Measurements from ENCODE around the gene GPR132. TPM values are rescaled to one million over a fixed set of nuclear protein-coding genes. Genes with fewer than 3 reads are reported as not detected.
A peak's percentile ranks its signal among the peaks of the same experiment; 100 is the strongest.
"Not testable (repeated sequence)": the region's sequence is repeated elsewhere in the genome, so short reads cannot be mapped to it uniquely, and the experiment has no call there.

GPR132 gene
- total and polyA plus RNA-seq, 2 donors: 5.9 to 7.4 TPM

GRCh38 chr14:105087963-105088811 is 23.0 kb upstream of the GPR132 start:
- DNase-seq (ENCODE audit: low read depth in 6 of 9, low spot score in 9 of 9): no peak
- Histone ChIP-seq H3K27ac (ENCODE audit: low read depth in 1 of 2, low read length in 1 of 2) (no peak overlapping the region), H3K27me3 (ENCODE audit: control insufficient read depth in 2 of 2, insufficient read depth in 1 of 2, low read length in 1 of 2) (peaks cover 40 to 87% of the 10 kb centered on the region in 2 donors), H3K4me3 (ENCODE audit: low read length in 2 of 2) (no peak overlapping the region), H3K9me3 (ENCODE audit: control insufficient read depth in 2 of 2, insufficient read depth in 1 of 2, low read length in 1 of 2) (peaks cover 0 to 11% of the 10 kb centered on the region in 2 donors), H3K4me1 (ENCODE audit: control insufficient read depth in 2 of 2, insufficient read depth in 2 of 2, low read length in 2 of 2) (peaks cover 4 to 24% of the 10 kb centered on the region in 2 donors), H3K36me3 (ENCODE audit: control insufficient read depth in 2 of 2, insufficient read depth in 2 of 2, low read length in 1 of 2) (no peaks in the 10 kb centered on the region)
- 41% methylated on average over 44 of the region's 44 CpGs for WGBS

- Histone ChIP-seq H3K4me1 (ENCODE audit: control insufficient read depth in 2 of 2, insufficient read depth in 2 of 2, low read length in 2 of 2) (peaks cover 4 to 19% of the 10 kb centered on the region in 2 donors), H3K27ac (ENCODE audit: low read depth in 1 of 2, low read length in 1 of 2) (peak overlapping the region in 1 of 2 donors; percentile 53), H3K4me3 (ENCODE audit: low read length in 2 of 2) (peak overlapping the region; percentile 35 to 38), H3K36me3 (ENCODE audit: control insufficient read depth in 2 of 2, insufficient read depth in 2 of 2, low read length in 1 of 2) (no peaks in the 10 kb centered on the region), H3K9me3 (ENCODE audit: control insufficient read depth in 2 of 2, insufficient read depth in 1 of 2, low read length in 1 of 2) (peaks cover 0 to 11% of the 10 kb centered on the region in 2 donors), H3K27me3 (ENCODE audit: control insufficient read depth in 2 of 2, insufficient read depth in 1 of 2, low read length in 1 of 2) (peaks cover 36 to 81% of the 10 kb centered on the region in 2 donors)
- WGBS: 3% methylated on average over 60 of the region's 60 CpGs
- DNase-seq (ENCODE audit: low read depth in 6 of 9, low spot score in 9 of 9): no peak
Observed at GRCh38 chr14:105087308-105087962, 22.2 kb upstream of the GPR132 start.

- Histone ChIP-seq H3K27ac (ENCODE audit: low read depth in 1 of 2, low read length in 1 of 2) (peak overlapping the region in 1 of 2 donors; percentile 53), H3K4me1 (ENCODE audit: control insufficient read depth in 2 of 2, insufficient read depth in 2 of 2, low read length in 2 of 2) (peaks cover 4 to 14% of the 10 kb centered on the region in 2 donors), H3K36me3 (ENCODE audit: control insufficient read depth in 2 of 2, insufficient read depth in 2 of 2, low read length in 1 of 2) (no peaks in the 10 kb centered on the region), H3K9me3 (ENCODE audit: control insufficient read depth in 2 of 2, insufficient read depth in 1 of 2, low read length in 1 of 2) (peaks cover 0 to 11% of the 10 kb centered on the region in 2 donors), H3K27me3 (ENCODE audit: control insufficient read depth in 2 of 2, insufficient read depth in 1 of 2, low read length in 1 of 2) (peaks cover 35 to 75% of the 10 kb centered on the region in 2 donors), H3K4me3 (ENCODE audit: low read length in 2 of 2) (peak overlapping the region; percentile 35 to 38)
- peak in 5 of 9 donors; percentile 33 to 80 (median 70) for DNase-seq (ENCODE audit: low read depth in 6 of 9, low spot score in 9 of 9)
- WGBS: under 1% methylated on average over 45 of the region's 45 CpGs
Observed at GRCh38 chr14:105086833-105087307, 21.6 kb upstream of the GPR132 start.

GRCh38 chr14:105085766-105086165 is 20.5 kb upstream of the GPR132 start:
- DNase-seq (ENCODE audit: low read depth in 6 of 9, low spot score in 9 of 9): no peak
- WGBS: 86% methylated on average over 5 of the region's 5 CpGs
- Histone ChIP-seq H3K4me3 (ENCODE audit: low read length in 2 of 2) (no peak overlapping the region), H3K9me3 (ENCODE audit: control insufficient read depth in 2 of 2, insufficient read depth in 1 of 2, low read length in 1 of 2) (peaks cover 0 to 11% of the 10 kb centered on the region in 2 donors), H3K4me1 (ENCODE audit: control insufficient read depth in 2 of 2, insufficient read depth in 2 of 2, low read length in 2 of 2) (peaks cover 4 to 14% of the 10 kb centered on the region in 2 donors), H3K27ac (ENCODE audit: low read depth in 1 of 2, low read length in 1 of 2) (no peak overlapping the region), H3K36me3 (ENCODE audit: control insufficient read depth in 2 of 2, insufficient read depth in 2 of 2, low read length in 1 of 2) (no peaks in the 10 kb centered on the region), H3K27me3 (ENCODE audit: control insufficient read depth in 2 of 2, insufficient read depth in 1 of 2, low read length in 1 of 2) (peaks cover 35 to 64% of the 10 kb centered on the region in 2 donors)

GRCh38 chr14:105084741-105085571 is 19.7 kb upstream of the GPR132 start:
- Histone ChIP-seq H3K36me3 (ENCODE audit: control insufficient read depth in 2 of 2, insufficient read depth in 2 of 2, low read length in 1 of 2) (no peaks in the 10 kb centered on the region), H3K9me3 (ENCODE audit: control insufficient read depth in 2 of 2, insufficient read depth in 1 of 2, low read length in 1 of 2) (peaks cover 0 to 14% of the 10 kb centered on the region in 2 donors), H3K27ac (ENCODE audit: low read depth in 1 of 2, low read length in 1 of 2) (no peak overlapping the region), H3K27me3 (ENCODE audit: control insufficient read depth in 2 of 2, insufficient read depth in 1 of 2, low read length in 1 of 2) (peaks cover 33 to 56% of the 10 kb centered on the region in 2 donors), H3K4me3 (ENCODE audit: low read length in 2 of 2) (no peak overlapping the region), H3K4me1 (ENCODE audit: control insufficient read depth in 2 of 2, insufficient read depth in 2 of 2, low read length in 2 of 2) (peaks cover 4 to 12% of the 10 kb centered on the region in 2 donors)
- no peak for DNase-seq (ENCODE audit: low read depth in 6 of 9, low spot score in 9 of 9)
- WGBS: 98% methylated on average over 14 of the region's 14 CpGs

- H3K4me3 ChIP-seq (ENCODE audit: low read length in 2 of 2): no peak overlapping the region
- no peaks in the 10 kb centered on the region for H3K36me3 ChIP-seq (ENCODE audit: control insufficient read depth in 2 of 2, insufficient read depth in 2 of 2, low read length in 1 of 2)
- no peak overlapping the region for H3K27ac ChIP-seq (ENCODE audit: low read depth in 1 of 2, low read length in 1 of 2)
- peaks cover 0 to 16% of the 10 kb centered on the region in 2 donors for H3K9me3 ChIP-seq (ENCODE audit: control insufficient read depth in 2 of 2, insufficient read depth in 1 of 2, low read length in 1 of 2)
- peaks cover 4 to 12% of the 10 kb centered on the region in 2 donors for H3K4me1 ChIP-seq (ENCODE audit: control insufficient read depth in 2 of 2, insufficient read depth in 2 of 2, low read length in 2 of 2)
- peaks cover 30 to 47% of the 10 kb centered on the region in 2 donors for H3K27me3 ChIP-seq (ENCODE audit: control insufficient read depth in 2 of 2, insufficient read depth in 1 of 2, low read length in 1 of 2)
- 89% methylated on average over 4 of the region's 4 CpGs for WGBS
- DNase-seq (ENCODE audit: low read depth in 6 of 9, low spot score in 9 of 9): no peak
Observed at GRCh38 chr14:105083926-105084685, 18.9 kb upstream of the GPR132 start.

GRCh38 chr14:105082703-105083102 is 17.5 kb upstream of the GPR132 start:
- no peak for DNase-seq (ENCODE audit: low read depth in 6 of 9, low spot score in 9 of 9)
- peaks cover 0 to 9% of the 10 kb centered on the region in 2 donors for H3K9me3 ChIP-seq (ENCODE audit: control insufficient read depth in 2 of 2, insufficient read depth in 1 of 2, low read length in 1 of 2)
- H3K27me3 ChIP-seq (ENCODE audit: control insufficient read depth in 2 of 2, insufficient read depth in 1 of 2, low read length in 1 of 2): peaks cover 18 to 33% of the 10 kb centered on the region in 2 donors
- H3K27ac ChIP-seq (ENCODE audit: low read depth in 1 of 2, low read length in 1 of 2): no peak overlapping the region
- H3K4me1 ChIP-seq (ENCODE audit: control insufficient read depth in 2 of 2, insufficient read depth in 2 of 2, low read length in 2 of 2): peaks cover 4 to 7% of the 10 kb centered on the region in 2 donors
- 95% methylated on average over 1 of the region's 1 CpG for WGBS
- H3K4me3 ChIP-seq (ENCODE audit: low read length in 2 of 2): no peak overlapping the region
- H3K36me3 ChIP-seq (ENCODE audit: control insufficient read depth in 2 of 2, insufficient read depth in 2 of 2, low read length in 1 of 2): no peaks in the 10 kb centered on the region

GRCh38 chr14:105081473-105081872 is 16.2 kb upstream of the GPR132 start:
- 93% methylated on average over 8 of the region's 8 CpGs for WGBS
- H3K27ac ChIP-seq (ENCODE audit: low read depth in 1 of 2, low read length in 1 of 2); H3K36me3 ChIP-seq (ENCODE audit: control insufficient read depth in 2 of 2, insufficient read depth in 2 of 2, low read length in 1 of 2); DNase-seq (ENCODE audit: low read depth in 6 of 9, low spot score in 9 of 9); H3K4me1 ChIP-seq (ENCODE audit: control insufficient read depth in 2 of 2, insufficient read depth in 2 of 2, low read length in 2 of 2); H3K4me3 ChIP-seq (ENCODE audit: low read length in 2 of 2); H3K9me3 ChIP-seq (ENCODE audit: control insufficient read depth in 2 of 2, insufficient read depth in 1 of 2, low read length in 1 of 2): not testable (repeated sequence)
- H3K27me3 ChIP-seq (ENCODE audit: control insufficient read depth in 2 of 2, insufficient read depth in 1 of 2, low read length in 1 of 2): peaks cover 5 to 23% of the 10 kb centered on the region in 2 donors

Measured in thymus (tissue), 11 donors.